H1 (cell line): ENCODE data around the gene GGA1.

Experiments
- CEBPB ChIP-seq: IDR thresholded peaks from 2 replicates; pipeline ENCODE4 v1.6.1; 2012; ENCODE audit warnings: low read depth, low read length
- CHD1 ChIP-seq: IDR thresholded peaks from 2 replicates; pipeline ENCODE4 v1.6.1; 2012; ENCODE audit warnings: low read depth, low read length, improper control_type of control experiment
- CHD2 ChIP-seq: IDR thresholded peaks from 2 replicates; pipeline ENCODE4 v1.6.1; 2012; ENCODE audit warnings: low read length, improper control_type of control experiment
- CTBP2 ChIP-seq: IDR thresholded peaks from 2 replicates; pipeline ENCODE4 v1.7.0; 2011; ENCODE audit warnings: borderline replicate concordance, mild to moderate bottlenecking, moderate library complexity, mixed read lengths, low read length; ENCODE audit not compliant: insufficient read depth, insufficient read length
- EP300 ChIP-seq, 2 experiments: IDR thresholded peaks; 1 replicate in 1 of 2; 2 replicates in 1 of 2; pipeline ENCODE4 v1.6.1; 2011 to 2012; ENCODE audit warnings: low read depth in 2 of 2, low read length in 2 of 2, mild to moderate bottlenecking in 2 of 2, borderline replicate concordance in 1 of 2, inconsistent platforms in 1 of 2, moderate library complexity in 1 of 2
- FOSL1 ChIP-seq: IDR thresholded peaks from 2 replicates; pipeline ENCODE4 v1.6.1; 2011; ENCODE audit warnings: mild to moderate bottlenecking, low read depth, low read length, moderate library complexity; ENCODE audit not compliant: insufficient read depth
- JUND ChIP-seq: IDR thresholded peaks from 2 replicates; pipeline ENCODE4 v1.6.1; 2011; ENCODE audit warnings: mild to moderate bottlenecking, improper control_type of control experiment, low read length
- PHF8 ChIP-seq: fragments of 200-600 bp; sonication (generic); conservative IDR thresholded peaks from 2 replicates; pipeline ENCODE4 v1.7.1; 2012; ENCODE audit warnings: low read depth, mild to moderate bottlenecking, inconsistent platforms, low read length, moderate library complexity
- POLR2A ChIP-seq, 2 experiments: IDR thresholded peaks; 1 replicate in 1 of 2; 2 replicates in 1 of 2; pipeline ENCODE4 v1.6.1; 2011; ENCODE audit warnings: low read depth in 2 of 2, low read length in 2 of 2, mild to moderate bottlenecking in 2 of 2; ENCODE audit errors: control extremely low read depth in 1 of 2
- POLR2AphosphoS5 ChIP-seq: IDR thresholded peaks from 2 replicates; pipeline ENCODE4 v1.6.1; 2011; ENCODE audit warnings: low read depth, low read length
- RAD21 ChIP-seq, 2 experiments: IDR thresholded peaks in 1 of 2; conservative IDR thresholded peaks in 1 of 2; 2 replicates each; pipeline ENCODE4 v1.6.1; 2011; ENCODE audit warnings: low read depth in 2 of 2, low read length in 2 of 2, improper control_type of control experiment in 1 of 2, inconsistent platforms in 1 of 2, mild to moderate bottlenecking in 1 of 2, moderate library complexity in 1 of 2
- TEAD4 ChIP-seq: IDR thresholded peaks from 2 replicates; pipeline ENCODE4 v1.6.1; 2012; ENCODE audit warnings: low read depth, low read length, inconsistent platforms, mixed read lengths
- TF ChIP-seq, protein P1 (sequence below), 3 experiments: IDR thresholded peaks; 1 replicate in 2 of 3; 2 replicates in 1 of 3; pipeline versions ENCODE4 v1.5.1 to v1.6.1; 2011; ENCODE audit warnings: low read length in 3 of 3, mild to moderate bottlenecking in 3 of 3, inconsistent platforms in 2 of 3, low read depth in 1 of 3, moderate library complexity in 1 of 3; ENCODE audit not compliant: insufficient read depth in 1 of 3; ENCODE audit errors: control extremely low read depth in 1 of 3
- TF ChIP-seq, protein P2 (sequence below): IDR thresholded peaks from 2 replicates; pipeline ENCODE4 v1.6.1; 2011; ENCODE audit warnings: low read length, improper control_type of control experiment

DNA sequence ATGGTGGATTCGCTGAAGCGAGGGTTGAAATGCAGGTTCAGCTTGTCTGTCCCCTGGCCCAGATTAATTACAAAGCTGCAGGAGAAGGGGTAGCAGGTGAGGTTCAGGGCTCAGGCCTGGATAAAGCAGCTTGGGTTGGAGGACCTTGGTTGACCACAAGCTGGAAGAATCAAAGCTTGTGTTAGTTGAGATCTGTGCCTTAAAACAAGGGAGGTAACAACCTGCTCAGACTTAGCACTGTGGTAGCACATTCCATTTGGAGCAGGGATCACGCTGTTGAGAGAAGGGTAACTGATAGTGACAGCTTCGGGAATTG is 38.0 kb upstream of the GGA1 start:
- TF ChIP-seq CHD1 (no peak), FOSL1 (no peak), TEAD4 (no peak), POLR2A (IDR thresholded peaks at IDR 0.05; ENCODE audit: control extremely low read depth in 1 of 2, low read depth in 2 of 2, low read length in 2 of 2) (no peak), JUND (no peak), PHF8 (no peak), POLR2AphosphoS5 (no peak), RAD21 (IDR thresholded peaks at IDR 0.05 in 1 of 2, conservative IDR thresholded peaks at IDR 0.05 in 1 of 2; ENCODE audit: low read depth in 2 of 2, low read length in 2 of 2) (no peak), CEBPB (no peak), CTBP2 (no peak), EP300 (IDR thresholded peaks at IDR 0.05; ENCODE audit: borderline replicate concordance in 1 of 2, low read depth in 2 of 2, low read length in 2 of 2) (no peak), CHD2 (no peak)
- TF ChIP-seq, protein P1, sequence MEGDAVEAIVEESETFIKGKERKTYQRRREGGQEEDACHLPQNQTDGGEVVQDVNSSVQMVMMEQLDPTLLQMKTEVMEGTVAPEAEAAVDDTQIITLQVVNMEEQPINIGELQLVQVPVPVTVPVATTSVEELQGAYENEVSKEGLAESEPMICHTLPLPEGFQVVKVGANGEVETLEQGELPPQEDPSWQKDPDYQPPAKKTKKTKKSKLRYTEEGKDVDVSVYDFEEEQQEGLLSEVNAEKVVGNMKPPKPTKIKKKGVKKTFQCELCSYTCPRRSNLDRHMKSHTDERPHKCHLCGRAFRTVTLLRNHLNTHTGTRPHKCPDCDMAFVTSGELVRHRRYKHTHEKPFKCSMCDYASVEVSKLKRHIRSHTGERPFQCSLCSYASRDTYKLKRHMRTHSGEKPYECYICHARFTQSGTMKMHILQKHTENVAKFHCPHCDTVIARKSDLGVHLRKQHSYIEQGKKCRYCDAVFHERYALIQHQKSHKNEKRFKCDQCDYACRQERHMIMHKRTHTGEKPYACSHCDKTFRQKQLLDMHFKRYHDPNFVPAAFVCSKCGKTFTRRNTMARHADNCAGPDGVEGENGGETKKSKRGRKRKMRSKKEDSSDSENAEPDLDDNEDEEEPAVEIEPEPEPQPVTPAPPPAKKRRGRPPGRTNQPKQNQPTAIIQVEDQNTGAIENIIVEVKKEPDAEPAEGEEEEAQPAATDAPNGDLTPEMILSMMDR (IDR thresholded peaks at IDR 0.05; ENCODE audit: control extremely low read depth in 1 of 3, insufficient read depth in 1 of 3, low read depth in 1 of 3, low read length in 3 of 3): no peak
- TF ChIP-seq, protein P2, sequence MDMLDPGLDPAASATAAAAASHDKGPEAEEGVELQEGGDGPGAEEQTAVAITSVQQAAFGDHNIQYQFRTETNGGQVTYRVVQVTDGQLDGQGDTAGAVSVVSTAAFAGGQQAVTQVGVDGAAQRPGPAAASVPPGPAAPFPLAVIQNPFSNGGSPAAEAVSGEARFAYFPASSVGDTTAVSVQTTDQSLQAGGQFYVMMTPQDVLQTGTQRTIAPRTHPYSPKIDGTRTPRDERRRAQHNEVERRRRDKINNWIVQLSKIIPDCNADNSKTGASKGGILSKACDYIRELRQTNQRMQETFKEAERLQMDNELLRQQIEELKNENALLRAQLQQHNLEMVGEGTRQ: no peak
